Neural progenitor cell (in vitro differentiated cells): ENCODE data around the gene KDM4B.

Source experiments
- EZH2 ChIP-seq: fragments of 200-600 bp; sonication (generic); IDR thresholded peaks from 2 replicates; pipeline ENCODE4 v1.6.1; 2017; ENCODE audit warnings: antibody characterized with exemption, mild to moderate bottlenecking, moderate library complexity
- TF ChIP-seq, protein P1 (sequence below): fragments of 200-600 bp; sonication (generic); IDR thresholded peaks from 2 replicates; pipeline ENCODE4 v1.5.1; 2017; ENCODE audit warnings: antibody characterized with exemption, mild to moderate bottlenecking

- TF ChIP-seq, protein P1, sequence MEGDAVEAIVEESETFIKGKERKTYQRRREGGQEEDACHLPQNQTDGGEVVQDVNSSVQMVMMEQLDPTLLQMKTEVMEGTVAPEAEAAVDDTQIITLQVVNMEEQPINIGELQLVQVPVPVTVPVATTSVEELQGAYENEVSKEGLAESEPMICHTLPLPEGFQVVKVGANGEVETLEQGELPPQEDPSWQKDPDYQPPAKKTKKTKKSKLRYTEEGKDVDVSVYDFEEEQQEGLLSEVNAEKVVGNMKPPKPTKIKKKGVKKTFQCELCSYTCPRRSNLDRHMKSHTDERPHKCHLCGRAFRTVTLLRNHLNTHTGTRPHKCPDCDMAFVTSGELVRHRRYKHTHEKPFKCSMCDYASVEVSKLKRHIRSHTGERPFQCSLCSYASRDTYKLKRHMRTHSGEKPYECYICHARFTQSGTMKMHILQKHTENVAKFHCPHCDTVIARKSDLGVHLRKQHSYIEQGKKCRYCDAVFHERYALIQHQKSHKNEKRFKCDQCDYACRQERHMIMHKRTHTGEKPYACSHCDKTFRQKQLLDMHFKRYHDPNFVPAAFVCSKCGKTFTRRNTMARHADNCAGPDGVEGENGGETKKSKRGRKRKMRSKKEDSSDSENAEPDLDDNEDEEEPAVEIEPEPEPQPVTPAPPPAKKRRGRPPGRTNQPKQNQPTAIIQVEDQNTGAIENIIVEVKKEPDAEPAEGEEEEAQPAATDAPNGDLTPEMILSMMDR, result peak; percentile 34
- TF ChIP-seq EZH2, result no peak
These were observed 118.0 kb downstream of the KDM4B start for GRCh38 chr19:5086725-5087439.
